ENCODE data around the gene GPC3. TPM values are rescaled to one million over a fixed set of nuclear protein-coding genes. Genes with fewer than 3 reads are reported as not detected.

The GPC3 gene
- polyA plus RNA-seq, 1 of the 3 experiments (the other 2 are of a cell fraction): 1.4 TPM

- H4K20me1 ChIP-seq (ENCODE audit: insufficient read depth): no peaks in the 10 kb centered on the region
These were observed 329.8 kb downstream of the GPC3 start for GRCh38 chrX:133655275-133656265.

More at GRCh38 chrX:133655275-133656265, 329.8 kb downstream of the GPC3 start:
- H3K9me3 ChIP-seq: no peaks in the 10 kb centered on the region
- H3F3A ChIP-seq (replicated peaks; ENCODE audit: insufficient read depth): no peaks in the 10 kb centered on the region
- TF ChIP-seq MAX (IDR thresholded peaks at IDR 0.05; ENCODE audit: low read depth): no peak
- no peak for TF ChIP-seq FOXJ3 (CRISPR knock-in tag; IDR thresholded peaks at IDR 0.05)
- TF ChIP-seq ZBTB33 (IDR thresholded peaks at IDR 0.05; ENCODE audit: borderline replicate concordance, low read depth): no peak
- TF ChIP-seq SMC3 (IDR thresholded peaks at IDR 0.05; ENCODE audit: low read depth, low read length): no peak
- no peak for TF ChIP-seq USF2 (IDR thresholded peaks at IDR 0.05; ENCODE audit: borderline replicate concordance, low read depth, low read length)
- no peak for TF ChIP-seq TEAD4 (IDR thresholded peaks at IDR 0.05; ENCODE audit: borderline replicate concordance, insufficient read depth)
- no peak for TF ChIP-seq TCF12 (IDR thresholded peaks at IDR 0.05)
- no peak for TF ChIP-seq PBX3 (IDR thresholded peaks at IDR 0.05)
- TF ChIP-seq SIN3A (IDR thresholded peaks at IDR 0.05; ENCODE audit: borderline replicate concordance, low read depth, low read length): no peak
- no peak for TF ChIP-seq EZH2phosphoT487 (IDR thresholded peaks at IDR 0.05; ENCODE audit: borderline replicate concordance, low read depth)
- TF ChIP-seq ELF1 (IDR thresholded peaks at IDR 0.05): no peak
- ChIA-PET CTCF (interaction anchor here (1.1 to 1.4 kb wide), 2 partner anchors 15 kb away, joined by 3 to 4 read pairs; no protein-coding TSS in a partner anchor), POLR2A (no interaction called here)
- no peak overlapping the region for H3K4me3 ChIP-seq (ENCODE audit: low read depth in 2 of 2, low read length in 1 of 2)
- H3K27ac ChIP-seq (ENCODE audit: low read depth in 2 of 2, low read length in 1 of 2): no peak overlapping the region
- 2% methylated on average over 2 of the region's 2 CpGs for WGBS (ENCODE audit: low lambda C conversion rate)
- H3K36me3 ChIP-seq (replicated peaks in 1 of 2; ENCODE audit: control insufficient read depth in 1 of 2, insufficient read depth in 2 of 2, low read length in 1 of 2): no peaks in the 10 kb centered on the region
- H2AFZ ChIP-seq (ENCODE audit: low read depth): no peak overlapping the region
- no peaks in the 10 kb centered on the region for H3K9me2 ChIP-seq
- DNase-seq: no peak
- no peak overlapping the region for H3K4me2 ChIP-seq
- H3K27me3 ChIP-seq (ENCODE audit: insufficient read depth): no peaks in the 10 kb centered on the region; the same call in 1 of the 2 replicates
- H3K4me1 ChIP-seq (ENCODE audit: control insufficient read depth in 1 of 2, insufficient read depth in 2 of 2, low read depth in 1 of 2, low read length in 1 of 2): no peaks in the 10 kb centered on the region
- no peaks in the 10 kb centered on the region for H3K79me2 ChIP-seq (ENCODE audit: insufficient read depth)
- H3K9ac ChIP-seq: no peak overlapping the region

All from SK-N-SH (cell line).